ENCODE results near the gene EML4.
"Not testable (repeated sequence)": the region's sequence is repeated elsewhere in the genome, so short reads cannot be mapped to it uniquely, and the experiment has no call there.

- TF ChIP-seq POLR2A (IDR thresholded peaks at IDR 0.05); CTCF (IDR thresholded peaks at IDR 0.05 in 4 of 5, conservative IDR thresholded peaks at IDR 0.05 in 1 of 5): not testable (repeated sequence)
Measured at GRCh38 chr2:42346856-42347255, 177.7 kb downstream of the EML4 start.

All from gastrocnemius medialis (tissue), 4 donors.